IPS-15b (cell line): ENCODE data around the gene CEP57L1.
"Not testable (repeated sequence)": the region's sequence is repeated elsewhere in the genome, so short reads cannot be mapped to it uniquely, and the experiment has no call there.

ENCODE experiments used
- H3K27me3 ChIP-seq: one replicate; pipeline ENCODE4 v1.6.1; 2013; ENCODE audit warnings: low read length; ENCODE audit not compliant: control insufficient read depth, insufficient read depth
- H3K36me3 ChIP-seq: one replicate; pipeline ENCODE4 v1.6.1; 2013; ENCODE audit warnings: low read length; ENCODE audit not compliant: control insufficient read depth, insufficient read depth
- H3K4me1 ChIP-seq: one replicate; pipeline ENCODE4 v1.6.1; 2013; ENCODE audit warnings: mild to moderate bottlenecking, low read length; ENCODE audit not compliant: control insufficient read depth, insufficient read depth
- H3K4me3 ChIP-seq: one replicate; pipeline ENCODE4 v1.5.1; 2013; ENCODE audit warnings: low read depth, low read length
- H3K9ac ChIP-seq: one replicate; pipeline ENCODE4 v1.6.1; 2013; ENCODE audit warnings: low read depth, mild to moderate bottlenecking, low read length
- H3K9me3 ChIP-seq: one replicate; pipeline ENCODE4 v1.6.1; 2013; ENCODE audit warnings: mild to moderate bottlenecking, low read length; ENCODE audit not compliant: control insufficient read depth, insufficient read depth

The CEP57L1 gene

DNA sequence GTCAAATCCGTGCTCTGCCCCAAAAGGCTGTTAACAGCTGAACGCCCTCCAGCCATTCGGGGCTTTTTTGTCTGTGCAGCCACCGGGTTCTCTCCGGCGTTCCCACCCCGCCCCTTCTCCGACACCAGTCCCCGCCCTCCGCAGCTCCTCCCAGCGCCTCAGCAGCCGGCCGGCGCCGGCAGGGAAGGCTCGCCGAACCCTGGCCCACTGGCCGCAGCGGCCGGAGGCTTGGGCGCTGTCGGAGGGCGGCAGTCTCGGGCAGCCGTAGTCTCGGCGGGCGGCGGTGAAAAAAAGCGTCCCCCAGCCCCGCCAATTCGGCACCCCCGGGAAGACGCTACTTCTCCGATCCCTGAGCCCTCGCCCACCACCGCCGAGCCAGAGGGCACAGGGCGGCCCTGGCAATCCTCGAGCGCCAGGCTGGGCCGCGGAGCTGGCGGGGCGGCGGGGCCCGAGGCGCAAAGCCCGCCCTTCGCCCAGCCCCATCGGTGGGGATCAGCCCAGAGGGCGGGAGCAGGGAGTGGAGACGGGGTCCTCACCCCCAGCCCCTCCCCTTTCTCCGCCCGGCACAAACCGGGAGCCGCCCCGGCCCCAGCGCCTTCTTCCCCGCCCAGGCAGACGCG, 781 bp upstream of the CEP57L1 start, which contains the start of gene SESN1:
Gene SESN1, minus strand, starts transcription at position 431 of the 620 bp plus-strand sequence. CDS start 773 bp downstream, outside the sequence.
- Histone ChIP-seq H3K4me1 (peaks cover 5% of the 10 kb centered on the region), H3K36me3 (no peaks in the 10 kb centered on the region), H3K27me3 (no peaks in the 10 kb centered on the region), H3K9ac (peak within 1 kb of the TSS; percentile 91), H3K4me3 (peak within 1 kb of the TSS; percentile 97), H3K9me3 (no peaks in the 10 kb centered on the region)

DNA sequence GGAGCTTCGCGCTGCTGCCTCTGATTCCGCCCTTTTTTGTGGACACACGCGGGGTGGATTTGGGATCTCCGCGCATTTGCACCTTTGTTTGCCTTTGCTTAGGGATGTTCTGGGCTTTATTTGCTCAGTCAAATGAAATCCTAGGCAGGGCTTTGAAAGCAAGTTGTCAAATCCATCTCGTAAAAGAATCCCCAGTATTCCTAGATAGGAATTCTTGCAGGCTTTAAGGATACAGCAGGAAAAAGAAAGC, 453 bp downstream of the CEP57L1 start:
- H3K9ac ChIP-seq: peak overlapping the region; percentile 91
- no peaks in the 10 kb centered on the region for H3K9me3 ChIP-seq
- peak overlapping the region; percentile 97 for H3K4me3 ChIP-seq
- peaks cover 3% of the 10 kb centered on the region for H3K4me1 ChIP-seq
- no peaks in the 10 kb centered on the region for H3K36me3 ChIP-seq
- H3K27me3 ChIP-seq: no peaks in the 10 kb centered on the region

DNA sequence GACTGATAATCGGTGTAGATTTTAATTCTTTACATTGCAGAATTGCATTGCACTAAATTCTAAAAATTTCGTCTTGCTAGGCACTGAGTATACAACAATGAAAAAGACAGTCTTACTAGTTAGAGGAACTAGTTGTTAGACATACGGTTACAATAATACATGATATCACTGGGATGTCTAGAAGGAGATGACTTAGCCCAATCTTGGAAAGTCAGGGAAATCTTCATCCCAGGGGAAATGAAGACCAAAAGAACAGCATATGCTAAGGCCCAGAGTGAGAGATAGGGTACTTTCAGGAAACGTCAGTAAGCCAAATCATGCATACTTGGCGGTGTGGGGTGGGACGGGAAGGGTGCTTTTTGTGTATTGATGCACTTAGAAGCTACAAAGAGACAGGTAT, 901 bp downstream of the CEP57L1 start:
- Histone ChIP-seq H3K36me3 (no peaks in the 10 kb centered on the region), H3K9ac (no peak overlapping the region), H3K27me3 (no peaks in the 10 kb centered on the region), H3K4me1 (peaks cover 3% of the 10 kb centered on the region), H3K4me3 (peak overlapping the region; percentile 97), H3K9me3 (no peaks in the 10 kb centered on the region)

DNA sequence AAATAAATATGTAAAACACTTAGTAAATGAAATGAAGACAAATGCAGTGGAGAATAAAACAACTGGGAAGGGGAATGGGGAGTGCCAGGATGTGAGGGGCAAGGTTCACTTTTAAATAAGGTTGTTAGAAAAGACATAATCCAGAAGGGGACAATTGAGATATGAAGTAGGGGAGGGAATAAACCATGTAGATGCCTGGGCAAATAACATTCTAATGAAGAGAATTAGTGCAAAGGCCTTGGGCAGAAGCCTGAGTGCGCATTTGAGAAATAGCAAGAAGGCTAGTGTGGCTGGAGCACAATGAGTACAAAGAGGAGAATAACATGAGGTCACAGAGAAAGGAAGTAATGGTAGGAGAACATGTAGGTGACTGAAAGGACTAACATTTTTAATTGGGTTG, 2.4 kb downstream of the CEP57L1 start:
- H3K4me1 ChIP-seq: peaks cover 3% of the 10 kb centered on the region
- no peaks in the 10 kb centered on the region for H3K36me3 ChIP-seq
- H3K9me3 ChIP-seq: no peaks in the 10 kb centered on the region
- no peak overlapping the region for H3K4me3 ChIP-seq
- H3K9ac ChIP-seq: no peak overlapping the region
- H3K27me3 ChIP-seq: no peaks in the 10 kb centered on the region

DNA sequence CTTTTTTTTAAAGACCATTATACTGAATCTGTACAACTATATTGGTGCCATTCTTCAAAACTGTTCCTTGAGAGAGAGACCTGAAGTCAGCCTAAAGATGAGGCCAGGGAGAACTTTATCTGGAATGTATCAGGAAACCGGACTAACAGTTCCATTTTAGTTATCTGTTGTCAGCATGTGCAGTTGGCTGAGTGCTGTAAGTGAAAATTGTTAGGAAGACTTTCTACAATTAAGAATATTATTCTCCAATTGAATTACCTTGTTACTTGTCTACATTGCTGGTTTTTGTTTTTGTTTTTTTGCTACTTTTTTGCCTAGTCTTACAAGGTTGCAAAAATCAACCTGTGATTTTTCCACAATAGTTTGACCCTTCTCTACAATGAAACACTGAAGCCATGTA, 7.5 kb downstream of the CEP57L1 start:
- Histone ChIP-seq H3K9me3 (no peaks in the 10 kb centered on the region), H3K4me3 (no peak overlapping the region), H3K4me1 (no peaks in the 10 kb centered on the region), H3K27me3 (no peaks in the 10 kb centered on the region), H3K36me3 (no peaks in the 10 kb centered on the region), H3K9ac (no peak overlapping the region)

DNA sequence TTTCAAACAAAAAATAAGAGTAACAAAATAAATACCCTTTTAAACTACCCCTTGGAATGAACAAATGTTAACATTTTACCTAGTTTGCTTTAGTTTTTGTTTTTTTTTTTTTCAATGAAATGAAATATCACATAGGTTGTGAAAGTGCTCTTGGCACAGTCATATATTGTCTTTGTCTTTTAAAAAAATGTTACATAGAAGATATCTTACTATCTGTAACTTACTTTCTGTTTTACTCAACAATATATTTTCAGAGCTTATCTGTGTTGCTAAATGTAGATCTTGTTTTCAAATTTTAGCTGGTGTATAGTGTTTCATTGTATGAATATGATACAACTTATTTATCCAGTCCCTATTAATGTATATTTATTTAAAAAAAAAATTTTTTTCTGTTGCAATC, 8.6 kb downstream of the CEP57L1 start:
- H3K9ac ChIP-seq: no peak overlapping the region
- no peaks in the 10 kb centered on the region for H3K36me3 ChIP-seq
- H3K4me1 ChIP-seq: no peaks in the 10 kb centered on the region
- H3K4me3 ChIP-seq: no peak overlapping the region
- H3K27me3 ChIP-seq: no peaks in the 10 kb centered on the region
- H3K9me3 ChIP-seq: no peaks in the 10 kb centered on the region

DNA sequence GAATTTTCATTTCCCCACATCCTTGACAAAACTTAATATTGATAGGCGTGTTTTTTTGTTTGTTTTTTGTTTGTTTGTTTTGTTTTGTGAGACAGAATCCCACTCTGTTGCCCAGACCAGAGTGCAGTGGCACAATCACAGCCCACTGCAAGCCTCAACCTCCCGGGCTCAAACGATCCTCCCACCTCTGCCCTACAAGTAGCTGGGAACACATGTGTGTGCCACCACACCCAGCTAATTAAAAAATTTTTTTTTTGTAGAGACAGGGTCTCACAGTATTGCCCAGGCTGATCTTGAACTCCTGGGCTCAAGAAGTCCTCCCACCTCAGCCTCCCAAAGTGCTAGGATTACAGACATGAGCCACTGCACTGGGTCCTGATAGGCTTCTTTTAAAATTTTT, 9.2 kb downstream of the CEP57L1 start:
- H3K27me3 ChIP-seq: no peaks in the 10 kb centered on the region
- H3K9ac ChIP-seq: no peak overlapping the region
- H3K4me3 ChIP-seq: no peak overlapping the region
- no peaks in the 10 kb centered on the region for H3K4me1 ChIP-seq
- no peaks in the 10 kb centered on the region for H3K9me3 ChIP-seq
- H3K36me3 ChIP-seq: no peaks in the 10 kb centered on the region

DNA sequence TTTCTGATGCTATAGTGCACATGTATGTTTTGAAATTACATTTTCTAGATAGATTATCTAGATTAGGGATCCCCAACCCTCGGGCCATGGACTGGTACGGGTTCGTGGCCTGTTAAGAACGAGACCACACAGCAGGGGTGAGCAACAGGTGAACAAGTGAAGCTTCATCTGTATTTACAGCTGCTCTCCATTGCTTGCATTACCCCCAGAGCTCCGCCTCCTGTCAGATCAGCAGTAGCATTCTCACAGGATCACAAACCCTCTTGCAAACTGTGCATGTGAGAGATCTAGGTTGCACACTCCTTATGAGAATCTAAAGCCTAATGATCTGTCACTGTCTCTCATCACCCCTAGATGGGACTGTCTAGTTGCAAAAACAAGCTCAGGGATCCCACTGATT, 10.4 kb downstream of the CEP57L1 start:
- Histone ChIP-seq H3K27me3 (no peaks in the 10 kb centered on the region), H3K36me3 (no peaks in the 10 kb centered on the region), H3K4me3 (no peak overlapping the region), H3K9ac (no peak overlapping the region), H3K9me3 (no peaks in the 10 kb centered on the region), H3K4me1 (no peaks in the 10 kb centered on the region)

DNA sequence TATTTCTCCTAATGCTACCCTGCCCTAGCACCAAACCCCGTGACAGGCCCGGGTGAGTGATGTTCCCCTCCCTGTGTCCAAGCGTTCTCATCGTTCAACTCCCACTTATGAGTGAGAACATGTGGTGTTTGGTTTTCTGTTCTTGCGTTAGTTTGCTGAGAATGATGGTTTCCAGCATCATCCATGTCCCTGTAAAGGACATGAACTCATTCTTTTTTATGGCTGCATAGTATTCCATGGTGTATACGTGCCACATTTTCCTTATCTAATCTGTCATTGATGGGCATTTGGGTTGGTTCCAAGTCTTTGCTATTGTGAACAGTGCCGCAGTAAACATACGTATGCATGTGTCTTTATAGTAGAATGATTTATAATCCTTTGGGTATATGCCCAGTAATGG, 14.4 kb downstream of the CEP57L1 start:
- not testable (repeated sequence) for H3K4me3 ChIP-seq, H3K4me1 ChIP-seq, H3K9ac ChIP-seq, H3K27me3 ChIP-seq, H3K36me3 ChIP-seq, H3K9me3 ChIP-seq

DNA sequence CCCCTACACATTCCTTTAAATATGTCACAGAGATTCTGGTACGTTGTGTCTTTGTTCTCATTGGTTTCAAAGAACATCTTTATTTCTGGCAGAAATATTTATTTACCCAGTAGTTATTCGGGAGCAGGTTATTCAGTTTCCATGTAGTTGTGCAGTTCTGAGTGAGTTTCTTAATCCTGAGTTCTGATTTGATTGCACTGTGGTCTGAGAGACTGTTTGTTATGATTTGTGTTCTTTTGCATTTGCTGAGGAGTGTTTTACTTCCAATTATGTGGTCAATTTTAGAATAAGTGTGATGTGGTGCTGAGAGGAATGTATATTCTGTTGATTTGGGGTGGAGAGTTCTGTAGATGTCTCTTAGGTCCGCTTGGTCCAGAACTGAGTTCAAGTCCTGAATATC, 17.4 kb downstream of the CEP57L1 start:
- not testable (repeated sequence) for H3K9ac ChIP-seq, H3K27me3 ChIP-seq, H3K36me3 ChIP-seq, H3K4me3 ChIP-seq, H3K9me3 ChIP-seq, H3K4me1 ChIP-seq

DNA sequence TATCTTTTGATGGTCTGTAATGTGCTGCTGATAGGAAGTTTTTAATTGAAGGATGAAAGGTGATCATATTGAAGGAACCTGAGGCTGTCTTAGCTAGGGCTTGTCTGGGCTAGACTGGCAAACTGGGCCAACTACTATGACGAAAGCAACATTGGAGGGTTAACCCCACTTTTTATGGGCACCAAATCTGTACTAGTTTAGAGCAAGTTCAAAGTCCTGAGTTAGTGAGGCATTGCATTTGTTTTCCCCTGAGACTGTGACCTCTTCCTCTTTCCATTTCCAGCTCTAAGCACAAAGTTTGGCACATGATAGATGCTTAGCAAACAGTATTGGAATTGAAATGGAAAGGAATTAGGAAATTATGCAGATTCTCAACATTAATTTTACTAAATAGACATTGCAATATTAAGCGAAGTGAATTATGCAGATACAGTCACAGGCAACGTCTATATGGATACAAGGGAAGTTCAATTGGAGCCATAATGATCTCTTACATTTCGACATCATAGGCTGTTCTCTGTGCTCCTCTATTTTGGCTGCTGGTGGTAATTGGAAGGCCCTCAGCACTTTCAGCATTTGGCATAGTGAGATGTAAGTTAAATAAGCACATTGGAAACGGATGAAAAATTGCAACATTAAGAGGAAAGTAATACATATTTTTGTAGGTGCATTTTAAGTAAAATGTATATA, 22.2 kb downstream of the CEP57L1 start:
- no peaks in the 10 kb centered on the region for H3K9me3 ChIP-seq
- H3K4me3 ChIP-seq: no peak overlapping the region
- no peak overlapping the region for H3K9ac ChIP-seq
- H3K4me1 ChIP-seq: no peaks in the 10 kb centered on the region
- no peaks in the 10 kb centered on the region for H3K36me3 ChIP-seq
- no peaks in the 10 kb centered on the region for H3K27me3 ChIP-seq

DNA sequence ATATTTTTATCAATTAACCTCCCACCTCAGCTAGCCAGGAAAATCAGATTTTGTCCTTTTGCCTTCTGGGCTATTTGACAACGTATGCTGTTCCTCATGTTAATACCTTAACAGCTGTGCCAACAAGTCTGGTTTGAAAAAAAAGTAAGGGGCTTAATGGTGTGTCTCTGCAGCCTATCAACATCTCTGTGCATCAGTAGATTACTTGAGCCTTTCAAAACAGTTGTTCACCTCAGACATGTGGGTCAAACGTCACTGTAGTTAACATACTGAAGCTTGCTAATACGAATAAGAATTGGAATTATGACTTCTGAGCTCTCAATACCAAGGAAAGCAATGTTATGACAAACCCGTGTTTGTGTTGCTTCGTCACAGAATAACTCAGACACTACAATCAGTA, 23.0 kb downstream of the CEP57L1 start:
- no peak overlapping the region for H3K4me3 ChIP-seq
- H3K4me1 ChIP-seq: no peaks in the 10 kb centered on the region
- no peak overlapping the region for H3K9ac ChIP-seq
- no peaks in the 10 kb centered on the region for H3K27me3 ChIP-seq
- H3K9me3 ChIP-seq: no peaks in the 10 kb centered on the region
- H3K36me3 ChIP-seq: no peaks in the 10 kb centered on the region
